NCI-H128 (cell line): ENCODE measurements around the gene DES.
"Not testable (repeated sequence)": the region's sequence is repeated elsewhere in the genome, so short reads cannot be mapped to it uniquely, and the experiment has no call there.

Experiments used
- DNase-seq: peaks from one replicate; lab custom pipeline; 2025; ENCODE audit not compliant: unreplicated experiment; lab: John Stamatoyannopoulos, UW

The DES gene

DNA sequence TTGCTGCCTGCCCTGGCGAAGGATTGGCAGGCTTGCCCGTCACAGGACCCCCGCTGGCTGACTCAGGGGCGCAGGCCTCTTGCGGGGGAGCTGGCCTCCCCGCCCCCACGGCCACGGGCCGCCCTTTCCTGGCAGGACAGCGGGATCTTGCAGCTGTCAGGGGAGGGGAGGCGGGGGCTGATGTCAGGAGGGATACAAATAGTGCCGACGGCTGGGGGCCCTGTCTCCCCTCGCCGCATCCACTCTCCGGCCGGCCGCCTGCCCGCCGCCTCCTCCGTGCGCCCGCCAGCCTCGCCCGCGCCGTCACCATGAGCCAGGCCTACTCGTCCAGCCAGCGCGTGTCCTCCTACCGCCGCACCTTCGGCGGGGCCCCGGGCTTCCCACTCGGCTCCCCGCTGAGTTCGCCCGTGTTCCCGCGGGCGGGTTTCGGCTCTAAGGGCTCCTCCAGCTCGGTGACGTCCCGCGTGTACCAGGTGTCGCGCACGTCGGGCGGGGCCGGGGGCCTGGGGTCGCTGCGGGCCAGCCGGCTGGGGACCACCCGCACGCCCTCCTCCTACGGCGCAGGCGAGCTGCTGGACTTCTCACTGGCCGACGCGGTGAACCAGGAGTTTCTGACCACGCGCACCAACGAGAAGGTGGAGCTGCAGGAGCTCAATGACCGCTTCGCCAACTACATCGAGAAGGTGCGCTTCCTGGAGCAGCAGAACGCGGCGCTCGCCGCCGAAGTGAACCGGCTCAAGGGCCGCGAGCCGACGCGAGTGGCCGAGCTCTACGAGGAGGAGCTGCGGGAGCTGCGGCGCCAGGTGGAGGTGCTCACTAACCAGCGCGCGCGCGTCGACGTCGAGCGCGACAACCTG, at the start of gene DES:
TSS of gene DES (plus strand) at position 223 of the 857 bp plus-strand sequence. CDS start at position 309, 86 bp downstream.
- DNase-seq = no peak

DNA sequence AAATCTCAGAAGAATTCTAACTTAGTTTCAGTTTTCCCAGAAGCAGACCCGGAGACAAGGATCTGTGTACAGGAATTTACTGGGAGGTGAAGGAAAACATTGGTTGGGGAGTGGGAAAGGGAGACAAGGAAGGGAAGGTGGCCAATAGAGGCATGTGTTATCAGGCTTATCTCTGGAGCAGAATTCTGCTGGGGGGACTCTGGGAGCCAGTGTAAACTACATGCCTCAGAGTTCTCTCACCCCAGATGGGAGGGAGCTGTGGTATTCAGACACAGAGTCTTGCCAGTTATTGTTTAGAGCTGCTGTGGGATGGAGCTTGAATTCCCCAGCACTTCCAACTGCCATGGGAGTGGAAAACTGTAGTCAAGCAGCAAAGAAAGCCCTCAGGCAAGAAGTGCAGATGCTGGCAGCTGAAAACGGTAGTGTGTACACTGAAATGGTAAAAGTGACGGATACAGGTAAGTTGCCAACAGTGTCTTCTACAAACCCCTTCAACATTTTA, 49.4 kb upstream of the DES start:
- no peak for DNase-seq

DNA sequence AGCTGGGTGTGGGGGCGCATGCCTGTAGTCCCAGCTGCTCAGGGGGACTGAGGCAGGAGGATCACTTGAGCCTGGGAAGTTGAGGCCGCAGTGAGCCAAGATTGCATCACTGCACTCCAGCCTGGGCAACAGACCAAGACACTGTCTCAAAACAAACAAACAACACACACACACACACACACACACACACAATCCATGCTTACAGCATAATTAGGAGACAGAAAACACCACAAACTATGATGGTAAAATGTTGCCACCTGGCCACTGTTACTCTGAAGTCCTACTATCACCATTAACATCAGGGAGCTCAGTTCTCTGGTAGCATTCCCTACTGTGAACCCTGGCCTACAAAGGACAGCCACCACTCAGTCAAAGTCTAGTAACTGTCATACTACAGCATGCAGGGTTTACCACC, 48.7 kb upstream of the DES start:
- no peak for DNase-seq

DNA sequence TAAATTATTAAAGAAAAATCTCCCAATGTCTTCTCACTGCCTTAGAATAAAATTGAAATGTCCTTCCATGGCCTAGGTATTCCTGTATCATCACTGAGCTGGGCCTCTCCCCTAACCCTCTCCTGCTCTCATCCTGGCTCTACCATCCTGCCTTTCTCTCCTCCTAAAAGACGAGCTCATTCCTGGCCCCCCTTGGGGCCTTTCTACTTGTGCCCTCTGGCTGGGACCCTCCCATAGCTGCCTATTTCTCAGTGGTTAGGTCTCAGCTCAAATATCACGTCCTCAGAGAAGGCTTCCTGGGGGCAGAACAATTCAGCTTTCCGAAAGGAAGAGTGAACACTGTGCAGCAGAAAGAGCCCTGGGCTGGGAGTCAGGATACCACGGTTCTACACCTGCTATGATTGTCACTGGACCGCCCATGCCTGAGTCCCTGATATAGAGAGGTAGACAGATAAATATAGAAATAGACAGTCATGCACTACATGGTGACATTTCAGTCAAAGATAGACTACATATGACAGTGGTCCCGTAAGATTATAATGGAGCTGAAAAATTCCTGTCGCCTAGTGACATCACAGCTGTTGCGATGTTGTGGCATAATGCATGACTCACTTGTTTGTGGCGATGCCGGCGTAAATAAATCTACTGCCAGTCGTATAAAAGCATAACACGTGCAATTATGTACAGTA, 39.9 kb upstream of the DES start:
- DNase-seq = no peak

DNA sequence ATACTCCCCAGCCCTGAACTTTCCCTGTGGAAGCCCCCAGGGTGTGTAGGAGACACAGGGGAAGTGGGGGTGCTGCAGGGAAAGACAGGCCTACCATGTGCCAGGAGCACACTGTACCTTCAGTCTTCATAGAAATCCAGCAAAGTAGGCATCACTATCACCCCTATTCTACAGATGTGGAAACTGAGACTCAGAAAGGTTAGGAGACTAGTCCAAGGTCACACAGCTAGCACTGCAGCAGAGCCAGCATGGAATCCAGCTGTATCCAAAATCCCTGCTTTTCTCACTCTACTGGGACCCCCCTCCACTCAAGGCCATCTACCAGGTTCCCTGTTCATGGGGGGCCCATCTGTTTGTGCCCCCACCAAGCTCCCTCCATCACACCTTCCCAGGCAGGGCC, 37.3 kb upstream of the DES start:
- DNase-seq = no peak

DNA sequence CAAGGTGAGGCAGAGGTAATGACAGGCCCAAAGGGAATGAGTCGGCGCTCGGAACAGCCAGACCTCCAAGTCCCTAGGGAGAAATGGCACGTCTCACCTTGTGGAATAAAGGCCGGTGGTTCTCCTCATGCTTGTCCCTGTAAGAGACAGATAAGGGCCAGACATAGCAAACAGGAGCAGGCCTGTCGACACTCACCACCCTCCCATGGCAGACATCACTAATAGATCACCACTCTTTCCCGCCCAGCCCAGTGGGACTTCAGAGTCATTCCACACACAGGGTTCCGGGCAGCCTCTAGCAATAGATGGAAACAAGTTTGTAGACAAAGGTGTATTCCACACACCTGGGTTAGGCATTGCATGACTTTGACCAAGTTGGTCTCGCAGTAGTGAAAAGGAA, 36.7 kb upstream of the DES start:
- DNase-seq = no peak

GRCh38 chr2:219384083-219384713, 34.0 kb upstream of the DES start:
- no peak for DNase-seq

- DNase-seq = no peak
Observed at GRCh38 chr2:219384859-219385258, 33.3 kb upstream of the DES start.

DNA sequence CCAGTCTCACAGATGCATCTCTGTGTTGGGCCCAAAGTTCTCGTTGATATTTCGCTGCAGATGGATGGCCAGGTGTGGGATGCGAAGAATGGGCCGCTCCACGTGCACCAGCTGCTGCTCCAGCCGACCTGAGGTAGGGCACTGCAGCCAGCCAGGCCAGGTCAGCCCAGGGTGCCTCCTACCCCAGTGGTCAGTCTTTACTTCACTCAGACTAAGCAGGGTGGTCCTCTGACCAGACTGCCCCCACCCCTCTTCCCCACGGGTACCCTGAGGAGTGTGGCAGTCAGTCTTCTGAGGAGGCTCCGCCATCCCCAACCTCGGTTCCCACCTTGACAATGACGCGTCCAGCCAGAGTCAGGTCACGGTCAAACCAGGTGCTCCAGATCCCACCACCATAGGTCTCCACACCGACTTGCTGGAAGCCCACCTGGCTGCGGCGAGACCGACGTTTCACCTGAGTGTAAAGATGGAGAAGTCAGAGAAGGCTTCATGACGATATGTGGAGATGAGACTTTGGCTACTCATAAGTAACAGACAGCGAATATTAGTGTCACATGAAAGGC, 32.1 kb upstream of the DES start:
- DNase-seq = no peak

DNA sequence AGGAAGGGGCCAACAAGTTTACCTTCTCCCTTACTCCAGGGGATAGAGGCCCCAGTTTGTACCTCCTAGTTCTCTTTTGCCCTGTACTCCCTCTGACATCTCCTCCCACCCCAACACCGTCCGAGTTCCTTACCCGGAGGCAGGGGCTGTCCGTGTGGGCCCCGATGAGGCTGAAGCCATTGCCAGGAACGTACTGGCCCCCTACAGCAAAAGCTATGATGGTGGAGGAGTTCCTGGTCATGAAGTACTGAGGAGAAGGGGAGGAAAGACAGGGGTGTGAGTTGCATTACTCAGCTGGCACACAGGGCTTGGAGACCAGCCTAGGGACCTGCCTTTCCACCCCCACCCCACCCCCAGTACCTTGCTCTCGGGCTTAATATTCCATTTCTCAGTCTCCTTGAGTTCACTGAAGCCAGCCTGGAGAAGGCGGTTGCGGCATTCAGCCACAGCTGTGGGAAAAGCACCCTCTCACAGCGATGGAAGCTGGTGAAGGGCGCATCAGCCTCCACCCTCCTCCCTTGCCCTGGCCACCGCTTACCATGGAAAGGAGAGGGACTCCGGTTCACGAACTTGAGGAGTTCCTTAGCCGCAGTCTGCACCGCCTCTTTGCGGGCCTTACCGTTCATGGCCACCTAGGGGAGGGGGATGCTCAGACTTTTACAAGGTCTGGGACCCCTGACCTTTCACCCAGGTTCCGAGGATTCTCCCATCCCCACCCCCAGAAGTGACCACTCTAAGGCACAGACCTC, 31.5 kb upstream of the DES start:
- no peak for DNase-seq

DNA sequence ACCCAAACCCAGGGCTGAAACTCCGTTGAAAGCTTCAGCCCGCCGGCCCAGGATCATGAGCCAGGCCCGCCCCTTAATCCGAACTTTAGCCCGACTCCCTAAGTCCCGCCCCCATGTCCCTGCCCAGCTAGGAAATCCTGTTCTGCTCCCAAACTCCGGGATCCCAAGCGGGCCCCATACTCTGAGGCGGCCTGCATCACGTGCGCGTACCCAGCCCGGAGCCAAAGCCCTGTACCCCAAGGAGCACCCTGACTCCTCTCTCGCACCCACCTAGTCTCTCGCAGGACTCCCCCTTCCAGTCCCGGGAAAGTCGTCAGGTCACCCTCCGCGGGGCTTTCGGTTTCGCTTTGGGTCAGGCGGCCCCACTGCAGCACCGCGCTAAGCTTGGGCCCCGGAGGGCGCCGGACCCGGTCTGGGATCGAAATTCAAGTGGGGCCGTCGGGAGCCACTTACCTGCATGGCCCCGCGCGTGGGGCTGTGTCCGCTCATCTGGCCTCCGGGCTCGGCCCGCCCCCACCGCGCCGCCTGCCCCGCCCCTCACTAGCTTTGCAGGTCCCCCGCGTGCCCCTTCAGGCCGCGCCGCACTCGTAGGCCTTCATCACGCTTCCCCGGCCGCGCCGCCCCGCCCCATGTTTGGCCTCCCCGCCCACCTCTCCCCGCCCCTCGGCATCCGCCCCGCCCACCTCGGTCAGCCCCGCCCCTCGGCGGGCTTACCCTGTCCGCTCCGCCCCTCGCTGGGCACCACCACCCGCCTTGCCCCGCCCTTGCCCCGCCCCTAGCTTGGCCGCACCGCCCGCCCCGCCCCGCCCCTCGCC, 30.7 kb upstream of the DES start, which contains the start of gene DNPEP:
TSS of gene DNPEP (minus strand) at position 607 of the 815 bp plus-strand sequence. CDS start at position 489, 118 bp downstream.
- DNase-seq = peak; percentile 60

- DNase-seq = peak; percentile 60
Observed at GRCh38 chr2:219388121-219388906, 29.9 kb upstream of the DES start.

DNA sequence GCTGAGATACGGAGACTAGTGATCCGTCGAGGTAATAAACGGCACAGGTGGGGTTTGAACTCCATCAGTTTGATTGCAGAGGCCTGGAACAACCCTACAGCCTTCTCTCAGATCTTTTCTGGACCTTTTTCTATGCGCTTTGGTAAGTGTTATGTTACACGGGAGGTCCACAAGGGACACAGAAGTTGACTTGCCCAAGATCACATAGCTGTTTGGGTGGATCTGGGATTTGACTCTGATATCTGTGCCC, 29.3 kb upstream of the DES start:
- DNase-seq = no peak

GRCh38 chr2:219392754-219393153, 25.4 kb upstream of the DES start:
- DNase-seq = no peak

GRCh38 chr2:219395056-219395455, 23.1 kb upstream of the DES start:
- not testable (repeated sequence) for DNase-seq

GRCh38 chr2:219395609-219396008, 22.6 kb upstream of the DES start:
- DNase-seq = no peak

DNA sequence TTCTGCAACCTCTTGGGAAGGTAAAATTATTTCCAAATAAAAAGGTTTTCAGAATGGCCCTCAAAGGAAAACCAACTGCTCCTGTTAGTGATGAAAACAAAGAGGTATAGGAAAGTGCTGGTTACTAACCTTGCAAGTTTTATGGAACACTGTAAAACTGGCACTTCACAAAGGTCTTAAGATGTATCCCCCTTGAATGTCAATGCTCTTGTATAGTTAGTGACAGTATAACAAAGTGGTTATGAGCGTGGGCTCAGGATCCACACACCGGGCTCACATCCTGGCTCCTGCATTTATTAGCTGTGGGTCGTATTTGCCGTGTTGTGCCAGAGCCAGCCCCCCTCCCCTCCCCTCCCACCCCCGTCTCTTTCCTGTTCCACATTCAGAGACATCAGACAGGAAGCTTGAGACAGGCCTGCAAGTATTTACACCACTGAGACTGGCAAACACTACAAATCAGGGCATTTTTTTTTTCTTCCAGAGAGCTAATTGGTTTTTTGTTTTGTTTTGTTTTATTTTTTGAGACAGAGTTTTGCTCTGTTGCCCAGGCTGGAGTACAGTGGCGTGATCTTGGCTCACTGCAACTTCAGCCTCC, 21.2 kb upstream of the DES start:
- DNase-seq = no peak

GRCh38 chr2:219398721-219399363, 19.3 kb upstream of the DES start:
- no peak for DNase-seq
